PC-9 (cell line): ENCODE measurements around the gene RBBP9.

Source experiments
- CTCF ChIP-seq: fragments of 200-600 bp; sonication (generic); conservative IDR thresholded peaks from 2 replicates; pipeline ENCODE4 v1.6.1; 2017; ENCODE audit warnings: mixed run types, antibody characterized with exemption, mild to moderate bottlenecking, moderate library complexity
- EZH2 ChIP-seq: fragments of 200-600 bp; sonication (generic); IDR thresholded peaks from 2 replicates; pipeline ENCODE4 v1.8.0; 2017; ENCODE audit warnings: antibody characterized with exemption, low read depth

- TF ChIP-seq CTCF, result no peak
- TF ChIP-seq EZH2, result no peak
These were observed 8.7 kb downstream of the RBBP9 start for GRCh38 chr20:18488301-18488700.
